GM18526 (cell line): ENCODE measurements around the gene MAMDC2.

Experiments
- POLR2A ChIP-seq: IDR thresholded peaks from 3 replicates; pipeline ENCODE4 v1.6.1; 2011; ENCODE audit not compliant: insufficient read length; ENCODE audit errors: extremely low read depth

MAMDC2 gene

DNA sequence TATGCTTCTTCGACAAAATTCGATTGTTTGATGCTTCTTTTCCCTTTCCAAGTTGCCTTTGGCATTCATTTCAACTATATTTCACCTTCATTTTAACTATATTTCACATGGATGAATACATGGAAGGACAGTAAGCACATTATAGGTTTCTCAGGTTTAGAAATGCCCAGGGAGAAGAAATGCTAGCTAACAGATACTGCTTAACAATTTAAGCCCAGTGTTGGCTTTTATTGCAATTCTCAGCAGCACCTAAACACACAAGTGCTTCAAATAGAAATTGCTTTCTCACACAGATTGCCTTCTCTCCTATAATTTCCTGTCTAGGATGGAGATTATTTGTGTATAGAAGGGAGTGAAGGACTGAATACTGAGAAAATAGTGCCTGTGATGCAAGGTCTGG lies 185.0 kb downstream of the MAMDC2 start:
- TF ChIP-seq POLR2A = no peak

DNA sequence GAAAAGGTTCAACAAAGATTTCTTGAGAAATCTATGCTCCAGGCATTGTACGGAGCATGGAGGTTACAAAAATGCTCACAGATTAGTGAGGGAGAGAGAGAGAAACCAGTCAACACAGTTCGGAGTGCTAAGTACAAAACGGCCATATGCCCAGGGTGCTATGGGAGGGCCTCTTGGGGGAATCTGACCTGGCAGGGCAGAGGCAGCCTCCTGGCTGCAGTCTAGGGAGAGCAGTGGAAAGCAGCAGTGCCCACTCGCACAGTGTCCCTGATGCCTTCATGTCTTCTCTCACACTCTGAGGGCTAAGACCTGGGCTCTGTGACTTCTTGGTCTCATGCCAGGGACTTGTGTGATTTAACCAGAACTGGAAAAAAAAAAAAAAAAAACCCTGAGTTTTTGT lies 185.4 kb downstream of the MAMDC2 start:
- no peak for TF ChIP-seq POLR2A

DNA sequence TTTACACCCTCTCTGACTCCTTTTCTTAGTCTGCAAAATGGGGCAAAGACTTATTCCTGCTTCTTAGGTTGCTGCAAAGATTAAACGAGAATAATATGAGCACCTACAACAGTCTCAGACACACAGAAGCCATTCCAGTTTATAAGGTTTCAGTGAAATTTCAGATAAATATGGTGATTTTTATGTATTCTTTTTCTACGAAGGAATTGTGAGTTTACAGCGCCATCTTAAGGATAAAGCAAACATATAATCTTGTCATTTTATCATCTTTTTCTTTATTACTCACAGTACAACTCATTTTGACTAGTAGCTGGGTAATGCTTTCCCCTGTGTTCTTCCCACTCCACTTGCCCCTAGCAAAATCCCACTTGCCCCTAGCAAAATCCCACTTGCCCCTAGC lies 185.9 kb downstream of the MAMDC2 start:
- no peak for TF ChIP-seq POLR2A

DNA sequence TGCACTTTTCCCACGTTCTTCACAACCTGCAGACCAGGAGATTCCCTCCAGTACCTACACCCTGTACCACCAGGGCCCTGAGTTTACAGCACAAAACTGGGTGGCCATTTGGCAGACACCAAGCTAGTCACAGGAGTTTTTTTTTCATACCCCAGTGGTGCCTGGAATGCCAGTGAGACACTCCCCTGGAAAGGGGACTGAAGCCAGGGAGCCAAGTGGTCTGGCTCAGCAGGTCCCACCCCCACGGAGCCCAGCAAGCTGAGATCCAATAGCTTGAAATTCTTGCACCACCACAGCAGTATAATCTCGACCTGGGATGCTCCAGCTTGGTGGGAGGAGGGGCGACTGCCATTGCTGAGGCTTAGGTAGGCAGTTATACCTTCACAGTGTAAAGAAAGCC lies 188.8 kb downstream of the MAMDC2 start:
- TF ChIP-seq POLR2A = no peak

DNA sequence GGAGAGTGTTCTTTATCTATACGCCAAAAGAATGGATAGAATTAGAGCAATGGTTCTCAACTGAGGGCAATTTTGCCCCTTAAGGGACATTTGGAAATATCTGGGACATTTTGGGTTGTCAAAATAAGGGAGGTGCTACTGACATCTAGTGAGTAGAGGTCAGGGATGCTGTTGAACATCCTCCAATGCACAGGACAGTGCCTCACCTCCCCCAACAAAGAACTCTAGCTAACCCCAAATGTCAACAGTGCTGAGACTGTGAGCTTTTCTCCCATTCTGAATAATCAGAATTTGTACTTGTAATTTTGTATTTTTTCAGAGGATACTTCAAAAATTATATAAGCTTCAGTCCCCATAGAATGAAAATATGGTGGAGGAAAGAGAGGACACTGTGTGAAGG lies 206.6 kb downstream of the MAMDC2 start:
- no peak for TF ChIP-seq POLR2A

DNA sequence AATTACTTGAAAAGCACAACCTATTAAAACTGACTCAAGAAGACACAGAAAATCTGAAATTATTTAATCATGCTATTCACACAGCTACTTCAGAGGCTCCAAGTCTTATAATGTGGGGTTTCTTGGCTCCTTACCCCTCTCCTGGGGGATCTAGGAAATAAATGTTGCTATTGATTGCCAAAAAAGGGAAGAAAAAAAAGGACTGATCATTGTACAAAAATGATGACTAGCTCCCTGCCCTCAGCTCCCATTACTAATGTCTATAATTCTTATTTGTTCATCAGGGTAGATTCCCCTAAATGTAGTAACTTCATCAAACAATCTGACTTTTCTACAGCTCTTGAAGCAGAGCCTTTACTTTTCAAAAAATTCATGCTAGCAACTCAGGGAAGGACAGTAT lies 211.8 kb downstream of the MAMDC2 start:
- TF ChIP-seq POLR2A = no peak

DNA sequence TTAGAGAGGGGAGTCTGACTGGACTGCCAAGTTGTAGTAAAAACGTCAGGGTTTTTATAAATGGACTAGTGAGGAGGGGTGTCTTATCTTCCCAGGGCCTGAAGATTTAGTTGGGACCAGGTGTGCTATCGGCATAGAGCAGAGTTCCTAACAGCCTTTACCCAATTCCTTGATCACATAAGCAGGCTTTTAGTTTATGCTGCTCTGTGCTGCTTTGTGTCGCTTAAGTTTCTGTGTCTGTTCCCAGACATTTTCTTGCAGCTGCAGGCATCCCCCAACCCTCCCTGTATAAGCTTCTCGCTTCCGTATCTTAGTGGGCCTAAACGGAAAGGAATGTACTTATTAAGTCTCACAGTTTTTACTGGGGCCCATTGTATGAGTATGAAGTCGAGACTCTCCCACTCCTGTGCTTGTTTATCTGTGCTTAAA lies 212.5 kb downstream of the MAMDC2 start:
- TF ChIP-seq POLR2A = no peak

DNA sequence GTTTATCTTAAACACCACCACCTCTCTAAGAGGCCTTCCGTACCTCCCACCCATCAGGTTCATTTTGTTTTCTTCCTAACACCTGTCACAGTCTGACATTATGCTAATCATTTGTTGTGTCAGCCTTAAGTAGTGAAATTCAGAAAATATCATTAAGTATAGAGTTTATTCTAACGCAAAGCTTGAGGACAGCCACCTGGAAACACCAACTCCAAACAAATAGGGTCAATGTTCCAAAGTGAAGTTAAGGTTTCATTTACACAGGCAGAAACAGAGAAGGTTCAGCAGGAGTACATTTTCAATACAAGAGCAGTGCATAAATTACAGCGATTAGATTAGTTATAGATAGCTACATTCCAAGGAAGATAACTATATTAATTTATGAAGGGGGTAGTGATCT lies 213.9 kb downstream of the MAMDC2 start:
- no peak for TF ChIP-seq POLR2A

DNA sequence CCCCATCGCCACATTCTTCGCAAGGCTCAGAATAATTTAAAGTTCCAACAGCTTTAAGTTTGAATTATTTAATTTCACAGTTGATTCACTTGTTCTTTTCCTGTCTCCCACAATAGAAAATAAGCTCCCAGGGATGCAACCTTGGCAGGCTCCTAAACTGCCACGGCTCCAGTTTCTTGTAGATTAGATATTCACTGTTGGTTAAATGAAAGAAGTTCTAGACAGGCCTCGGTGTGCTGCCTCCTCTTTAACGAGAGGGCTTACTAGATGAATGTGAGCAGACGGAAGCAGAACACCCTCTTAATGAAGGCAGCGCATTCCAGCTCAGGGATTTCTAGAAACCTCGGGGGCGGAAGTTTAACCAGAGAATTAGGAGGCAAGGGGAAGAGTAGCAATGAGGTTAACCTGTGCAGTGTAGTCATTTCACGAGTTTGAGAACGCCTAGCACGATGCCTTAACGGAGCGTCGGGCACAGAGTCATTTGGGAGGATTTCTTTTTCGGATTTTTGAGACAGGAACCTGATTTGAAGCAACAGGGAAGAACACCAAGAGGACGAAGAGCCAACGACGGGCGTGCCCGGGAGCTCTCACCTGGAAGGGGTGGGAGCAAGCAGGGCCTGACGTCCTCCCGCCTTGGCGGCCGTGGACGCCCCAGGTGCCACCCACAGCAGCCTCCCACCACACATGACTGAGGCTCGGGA lies 214.5 kb downstream of the MAMDC2 start:
- no peak for TF ChIP-seq POLR2A

DNA sequence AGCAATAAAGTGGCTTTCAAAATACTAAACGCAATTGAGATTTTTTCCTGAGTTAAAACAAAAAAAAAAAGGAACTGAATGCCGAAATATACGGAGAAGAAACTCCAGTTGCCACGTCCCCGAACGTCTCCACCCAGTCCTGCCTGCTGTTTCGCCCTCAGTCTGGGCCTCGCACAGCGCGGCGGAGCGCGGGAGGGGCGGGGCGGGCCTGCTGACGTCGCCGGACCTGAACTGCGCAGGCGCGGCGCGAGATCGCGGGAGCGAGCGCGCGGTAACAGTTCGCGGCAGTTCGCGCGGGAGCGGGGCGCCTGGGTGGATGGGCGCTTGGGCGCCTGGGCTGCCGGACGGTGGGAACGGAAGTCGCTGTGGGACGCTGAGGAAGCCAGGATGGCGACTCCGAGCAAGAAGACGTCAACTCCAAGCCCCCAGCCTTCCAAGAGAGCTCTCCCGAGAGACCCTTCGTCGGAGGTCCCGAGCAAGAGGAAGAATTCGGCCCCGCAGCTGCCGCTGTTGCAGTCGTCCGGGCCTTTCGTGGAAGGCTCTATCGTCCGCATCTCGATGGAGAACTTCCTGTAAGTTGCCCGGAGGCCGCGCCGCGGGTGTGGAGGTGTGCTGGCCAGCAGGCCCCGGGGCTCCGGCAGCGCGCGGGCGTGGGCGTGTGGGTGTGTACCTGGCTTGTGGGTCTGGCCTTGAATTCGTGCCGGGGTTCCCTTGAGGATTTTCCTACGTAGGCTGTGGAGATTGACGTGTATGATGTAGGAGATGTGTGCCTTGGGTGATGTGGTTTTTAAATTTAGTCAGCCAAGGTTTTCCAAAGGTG lies 215.3 kb downstream of the MAMDC2 start, which contains the start of gene SMC5:
Gene SMC5 (plus strand): TSS at position 287 of the 820 bp plus-strand sequence. CDS start 101 bp downstream, at position 388.
- peak; percentile 96 for TF ChIP-seq POLR2A

DNA sequence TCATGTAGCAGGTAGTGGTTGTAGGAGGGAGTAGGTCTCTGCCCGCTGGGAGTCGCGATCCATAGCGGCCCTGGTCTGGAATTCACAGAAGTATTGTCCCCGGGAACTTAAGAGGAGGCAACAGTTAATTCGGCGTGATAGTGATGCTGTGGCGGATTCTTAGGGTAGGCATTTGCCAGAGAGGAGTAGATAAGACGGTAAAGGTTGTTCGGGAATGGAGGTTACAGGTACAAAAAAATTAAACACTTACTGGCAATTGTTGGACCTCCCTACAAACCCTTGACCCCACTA lies 215.8 kb downstream of the MAMDC2 start:
- no peak for TF ChIP-seq POLR2A

DNA sequence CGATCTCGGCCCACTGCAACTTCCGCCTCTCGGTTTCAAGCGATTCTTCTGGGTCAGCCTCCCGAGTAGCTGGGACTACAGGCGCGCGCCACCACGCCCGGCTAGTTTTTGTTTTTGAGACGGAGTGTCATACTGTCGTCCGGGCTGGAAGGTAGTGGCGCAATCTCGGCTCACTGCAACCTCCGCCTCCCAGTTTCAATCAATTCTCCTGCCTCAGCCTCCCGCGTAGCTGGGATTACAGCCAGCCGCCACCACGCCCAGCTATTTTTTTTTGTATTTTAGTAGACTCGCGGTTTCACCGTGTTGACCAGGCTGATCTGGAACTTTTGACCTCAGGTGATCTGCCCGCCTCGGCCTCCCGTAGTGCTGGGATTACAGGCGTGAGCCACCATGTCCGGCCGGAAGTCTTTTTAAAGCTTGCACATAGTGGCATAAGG lies 216.4 kb downstream of the MAMDC2 start:
- TF ChIP-seq POLR2A = no peak

DNA sequence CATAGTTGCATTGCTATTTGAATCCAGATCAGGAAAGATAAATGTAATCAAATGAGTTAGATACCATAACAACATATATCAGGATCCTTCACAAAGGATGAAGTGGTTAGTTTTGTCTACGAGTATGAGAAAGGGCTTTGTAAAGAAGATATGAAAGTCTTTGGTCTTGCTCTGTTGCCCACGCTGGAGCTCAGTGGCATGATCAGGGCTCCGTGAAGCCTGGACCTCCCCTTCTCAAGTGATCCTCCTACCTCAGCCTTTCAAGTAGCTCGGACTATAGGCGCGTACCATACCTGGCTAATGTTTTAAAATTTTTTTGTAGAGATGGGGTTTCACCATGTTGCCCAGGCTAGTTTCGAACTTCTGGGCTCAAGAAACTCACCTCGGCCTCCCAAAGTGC lies 217.0 kb downstream of the MAMDC2 start:
- TF ChIP-seq POLR2A = no peak

DNA sequence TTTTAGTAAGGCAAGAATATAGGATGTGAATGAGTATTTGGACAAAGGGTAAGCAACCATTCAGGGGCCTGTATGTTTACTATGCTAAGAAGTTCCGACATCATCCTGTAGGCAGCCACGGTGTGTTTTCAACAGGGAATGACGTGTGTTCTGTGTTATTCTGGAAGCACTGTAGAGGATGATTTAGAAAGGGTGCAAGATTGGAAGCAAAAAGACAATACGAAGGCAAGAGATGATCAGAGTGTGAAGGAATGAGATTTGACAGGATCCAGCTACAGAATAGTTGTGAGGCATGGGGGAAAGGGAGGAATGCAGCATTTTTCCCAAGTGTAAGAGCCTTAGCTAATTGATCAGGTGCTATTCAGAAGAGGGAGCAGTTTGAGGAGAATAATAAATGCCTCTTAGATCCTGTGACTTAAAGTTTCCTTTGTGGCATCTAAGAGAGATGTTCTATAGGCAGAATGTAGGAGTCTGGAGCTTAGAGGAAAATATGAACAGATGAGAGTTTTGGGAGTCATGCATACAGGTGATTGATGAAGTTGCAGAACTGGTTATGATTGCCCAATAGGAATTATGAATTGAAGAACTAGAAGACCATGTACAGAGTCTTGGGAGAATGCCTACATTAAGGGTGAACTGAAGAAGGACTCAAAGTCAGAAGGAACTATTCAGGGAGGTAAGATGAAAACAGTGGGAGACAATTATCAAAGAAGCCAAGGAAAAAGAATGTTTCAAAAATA lies 217.7 kb downstream of the MAMDC2 start:
- TF ChIP-seq POLR2A = no peak

DNA sequence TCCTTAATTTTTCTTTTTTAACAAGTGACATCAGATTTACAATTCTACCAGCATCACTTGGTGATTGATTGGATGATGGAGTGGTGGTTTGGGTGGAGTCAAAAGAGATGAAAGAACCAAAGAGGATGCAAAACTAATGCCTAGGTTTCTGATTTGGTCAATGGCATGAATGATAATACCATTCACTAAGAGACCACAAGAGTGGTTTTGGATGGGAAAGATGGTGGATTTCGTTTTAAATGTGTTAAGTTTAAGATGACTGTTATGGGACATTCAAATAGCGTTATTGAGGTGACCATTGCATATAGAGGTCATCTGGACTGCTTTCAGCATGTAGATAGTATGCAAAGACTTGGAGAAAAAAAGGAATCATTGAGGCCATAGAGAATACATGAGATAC lies 218.7 kb downstream of the MAMDC2 start:
- no peak for TF ChIP-seq POLR2A

DNA sequence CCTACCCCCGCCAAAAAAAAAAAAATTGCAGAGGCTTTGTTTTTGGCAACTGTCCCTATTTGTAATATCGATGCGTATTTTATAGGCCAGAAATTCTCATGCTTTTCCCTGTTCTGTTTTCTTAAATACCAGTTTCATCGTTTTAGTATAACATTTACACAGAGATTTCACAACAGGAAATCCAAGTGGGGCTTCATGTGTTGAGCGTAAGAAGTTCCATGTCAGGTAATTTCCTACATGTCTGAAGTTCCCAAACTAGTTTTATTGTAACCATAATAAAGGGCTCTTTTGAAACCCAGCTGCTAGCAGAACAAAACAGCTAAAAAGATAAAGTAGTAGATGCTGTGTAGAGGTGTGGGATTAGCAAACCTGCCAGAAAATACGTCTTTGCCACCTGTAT lies 219.3 kb downstream of the MAMDC2 start:
- TF ChIP-seq POLR2A = no peak
